ENCODE results near the gene PNPLA2. TPM values are rescaled to one million over a fixed set of nuclear protein-coding genes. Genes with fewer than 3 reads are reported as not detected.

PNPLA2 gene
- total RNA-seq, 1 donor, result 27.7 TPM

- no peak for TF ChIP-seq CTCF (IDR thresholded peaks at IDR 0.05; ENCODE audit: insufficient read depth, low read length)
- no peak for DNase-seq (ENCODE audit: low read depth)
- H3K4me3 ChIP-seq (ENCODE audit: low read depth, low read length), result peak overlapping the region; percentile 68
Measured at GRCh38 chr11:804599-804964, 14.1 kb upstream of the PNPLA2 start.

GRCh38 chr11:808427-809286 is 10.1 kb upstream of the PNPLA2 start:
- DNase-seq (ENCODE audit: low read depth), result no peak
- H3K4me3 ChIP-seq (ENCODE audit: low read depth, low read length), result peak overlapping the region; percentile 88
- TF ChIP-seq CTCF (IDR thresholded peaks at IDR 0.05; ENCODE audit: insufficient read depth, low read length), result no peak

GRCh38 chr11:809287-810039 is 9.3 kb upstream of the PNPLA2 start, which contains the start of gene RPLP2:
Gene RPLP2, plus strand, starts transcription at chr11:809967. Its CDS starts 268 bp downstream, at chr11:810235.
- TF ChIP-seq CTCF (IDR thresholded peaks at IDR 0.05; ENCODE audit: insufficient read depth, low read length), result no peak
- H3K4me3 ChIP-seq (ENCODE audit: low read depth, low read length), result peak within 1 kb of the TSS; percentile 88
- DNase-seq (ENCODE audit: low read depth), result peak; percentile 96

- peak overlapping the region; percentile 88 for H3K4me3 ChIP-seq (ENCODE audit: low read depth, low read length)
- no peak for DNase-seq (ENCODE audit: low read depth)
- TF ChIP-seq CTCF (IDR thresholded peaks at IDR 0.05; ENCODE audit: insufficient read depth, low read length), result no peak
Measured at GRCh38 chr11:810040-810567, 8.6 kb upstream of the PNPLA2 start.

GRCh38 chr11:811446-812245 is 7.1 kb upstream of the PNPLA2 start:
- H3K4me3 ChIP-seq (ENCODE audit: low read depth, low read length), result peak overlapping the region; percentile 88
- no peak for TF ChIP-seq CTCF (IDR thresholded peaks at IDR 0.05; ENCODE audit: insufficient read depth, low read length)
- no peak for DNase-seq (ENCODE audit: low read depth)

GRCh38 chr11:812390-812789 is 6.3 kb upstream of the PNPLA2 start:
- TF ChIP-seq CTCF (IDR thresholded peaks at IDR 0.05; ENCODE audit: insufficient read depth, low read length), result no peak
- no peak for DNase-seq (ENCODE audit: low read depth)
- H3K4me3 ChIP-seq (ENCODE audit: low read depth, low read length), result no peak overlapping the region
